ENCODE measurements around the gene PDE9A.

The PDE9A gene

DNA sequence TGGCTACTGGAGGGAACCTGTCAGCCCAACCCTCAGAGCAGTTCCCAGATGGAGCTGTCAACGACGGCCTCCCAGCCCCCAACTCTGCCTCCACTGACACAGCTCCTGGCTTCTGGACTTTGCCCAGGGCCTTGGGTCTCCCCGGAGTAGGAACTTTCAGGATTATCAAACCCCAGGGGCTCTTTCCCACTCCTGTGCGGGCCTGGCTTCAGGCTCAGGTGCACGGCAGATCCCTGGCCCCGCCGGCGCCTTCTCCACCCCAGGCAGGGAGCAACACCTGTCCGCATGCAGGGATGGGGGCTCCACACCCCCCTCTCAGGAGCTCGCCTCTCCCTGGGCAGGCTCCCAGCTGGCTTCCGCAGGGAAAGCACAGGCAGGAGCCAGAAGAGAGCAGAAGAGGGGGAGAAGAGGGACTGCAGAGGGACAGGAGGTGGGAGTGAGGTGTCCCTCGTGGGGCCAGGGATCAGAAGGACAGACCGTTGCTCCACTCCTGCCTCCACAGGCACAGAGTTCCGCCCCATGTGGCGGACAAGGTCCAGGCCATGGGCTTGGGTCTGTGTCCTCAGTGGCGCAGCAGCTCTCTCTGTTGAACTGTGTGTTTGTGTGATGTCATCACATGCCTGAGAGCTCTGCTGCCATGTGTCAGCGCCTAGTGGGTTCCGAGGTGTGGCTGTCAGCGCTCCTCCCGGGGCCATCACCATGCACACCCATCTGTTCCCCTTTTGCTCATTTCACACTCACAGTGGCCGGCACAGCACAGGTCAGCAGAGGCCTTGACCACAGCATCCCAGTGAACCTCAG lies 107.7 kb downstream of the PDE9A start:
- no peak for DNase-seq

DNA sequence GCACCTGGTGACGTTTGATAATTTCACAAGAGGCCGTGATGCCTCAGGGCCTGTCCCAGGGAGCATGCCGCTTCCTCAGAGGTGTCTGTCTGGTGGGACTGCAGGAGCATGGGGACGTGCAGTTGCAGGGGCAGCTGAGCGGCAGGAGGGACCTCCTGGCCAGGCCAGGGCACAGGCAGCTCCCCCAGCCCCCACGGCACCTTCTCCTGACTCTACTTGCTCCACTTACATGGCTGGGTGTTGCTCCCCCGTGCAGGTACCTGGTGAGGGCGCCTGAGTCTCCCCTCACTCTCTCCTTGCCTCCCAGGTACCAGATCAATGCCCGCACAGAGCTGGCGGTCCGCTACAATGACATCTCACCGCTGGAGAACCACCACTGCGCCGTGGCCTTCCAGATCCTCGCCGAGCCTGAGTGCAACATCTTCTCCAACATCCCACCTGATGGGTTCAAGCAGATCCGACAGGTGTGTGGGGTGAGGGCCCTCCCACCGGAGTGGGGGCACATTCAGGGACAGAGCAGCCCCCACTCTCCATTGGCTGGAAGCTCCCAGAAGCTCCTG lies 108.4 kb downstream of the PDE9A start:
- no peak for DNase-seq

GRCh38 chr21:42763581-42764442 lies 110.4 kb downstream of the PDE9A start:
- no peak for DNase-seq

DNA sequence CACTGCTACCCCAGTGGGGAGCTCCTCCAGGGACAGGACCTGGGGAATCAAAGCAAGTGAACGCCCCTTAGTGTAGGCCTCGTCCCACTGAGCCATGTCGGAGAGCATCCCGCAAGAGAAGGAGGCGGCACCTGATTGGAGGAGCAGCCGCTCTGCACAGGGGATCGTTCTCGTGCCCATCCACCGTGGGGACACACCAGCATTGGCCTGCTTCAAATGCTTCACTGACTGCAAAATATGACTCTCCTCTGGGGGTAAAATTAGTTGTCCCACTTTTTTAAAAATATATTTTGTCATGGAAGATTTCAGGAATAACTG lies 111.0 kb downstream of the PDE9A start:
- no peak for DNase-seq

DNA sequence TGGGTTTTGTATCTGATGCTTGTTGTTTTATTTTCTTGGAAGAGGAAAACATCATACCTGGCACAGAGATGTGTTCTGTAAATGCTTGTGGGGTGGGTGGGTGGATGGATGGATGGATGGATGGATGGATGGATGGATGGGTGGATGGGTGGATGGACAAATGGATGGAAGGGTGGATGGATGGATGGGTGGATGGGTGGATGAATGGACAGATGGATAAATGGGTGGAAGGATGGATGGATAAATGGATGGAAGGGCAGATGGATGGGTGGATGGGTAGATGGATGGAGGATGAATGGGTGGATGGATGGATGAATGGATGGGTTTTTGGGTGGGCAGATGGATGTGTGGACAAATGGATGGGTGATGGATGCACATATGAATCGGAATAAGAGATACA lies 111.5 kb downstream of the PDE9A start:
- no peak for DNase-seq

DNA sequence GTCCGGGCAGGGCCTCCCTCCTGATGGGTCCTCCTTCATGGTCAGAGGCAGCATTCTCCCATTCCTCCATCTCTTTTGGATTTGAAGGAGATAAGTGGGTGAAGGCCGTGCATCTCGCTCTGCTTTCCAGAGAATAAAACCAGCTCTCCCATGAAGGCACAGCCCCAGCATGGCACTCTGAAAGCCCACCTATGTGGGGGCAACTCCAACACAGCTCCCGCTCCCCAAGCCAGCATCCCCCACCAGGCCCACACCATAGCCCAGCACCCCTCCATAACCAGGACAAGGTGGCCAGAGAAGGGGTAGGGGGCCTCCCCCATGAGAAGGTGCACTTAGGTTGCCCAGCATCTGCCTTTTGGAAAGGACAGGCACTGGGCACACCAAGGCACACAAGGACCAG lies 112.2 kb downstream of the PDE9A start:
- no peak for DNase-seq

- DNase-seq, result no peak
These were observed 113.5 kb downstream of the PDE9A start for GRCh38 chr21:42766739-42767560.

- DNase-seq, result no peak
These were observed 114.1 kb downstream of the PDE9A start for GRCh38 chr21:42767561-42767835.

- no peak for DNase-seq
These were observed 115.1 kb downstream of the PDE9A start for GRCh38 chr21:42768324-42769121.

GRCh38 chr21:42769183-42769819 lies 115.9 kb downstream of the PDE9A start:
- DNase-seq, result no peak

DNA sequence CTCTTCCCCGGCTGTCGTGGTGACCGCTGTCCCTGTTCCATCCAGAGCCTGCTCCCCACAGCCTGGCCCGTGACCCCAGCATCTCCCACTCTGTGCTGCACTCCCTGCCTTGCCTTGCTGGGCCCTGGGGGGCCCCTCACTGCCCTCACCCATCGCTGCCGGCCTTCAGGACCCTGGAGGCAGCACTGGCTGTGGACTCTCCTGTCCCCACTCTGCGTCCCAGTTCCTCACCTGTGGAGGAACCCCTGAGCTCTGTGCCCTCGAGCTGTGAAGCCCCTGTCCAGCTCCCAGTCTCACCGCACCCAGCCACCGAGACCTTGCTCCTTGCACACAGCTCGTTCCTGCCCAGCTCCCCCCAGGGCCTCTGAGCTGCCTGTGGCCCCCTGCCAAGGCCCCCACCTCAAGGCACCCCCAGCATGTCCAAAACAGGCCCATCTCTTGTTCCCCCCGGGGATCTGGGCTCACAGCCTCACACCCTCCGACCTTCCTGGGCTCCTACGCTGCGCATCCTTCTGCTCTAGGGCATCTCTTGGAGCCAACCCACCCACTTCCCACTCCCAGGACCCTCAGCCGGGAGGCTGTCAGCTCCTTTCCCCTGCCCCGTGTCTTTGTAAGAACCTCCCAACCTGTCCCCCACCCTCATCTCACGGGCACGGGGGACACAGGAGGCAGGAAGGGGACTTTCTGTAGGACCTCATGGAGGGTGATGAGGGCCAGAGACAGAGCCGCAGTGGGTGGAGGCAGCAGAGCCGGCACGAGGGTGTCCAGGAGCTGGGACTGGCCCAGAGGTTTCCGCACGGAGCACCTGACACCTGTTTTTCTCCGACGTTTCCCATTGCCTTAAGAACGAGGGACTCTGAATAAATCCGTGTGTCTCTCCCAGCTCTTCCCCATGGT lies 116.6 kb downstream of the PDE9A start:
- DNase-seq, result no peak

- DNase-seq, result no peak
These were observed 117.5 kb downstream of the PDE9A start for GRCh38 chr21:42770717-42771502.

- no peak for DNase-seq
These were observed 118.0 kb downstream of the PDE9A start for GRCh38 chr21:42771503-42771805.

DNA sequence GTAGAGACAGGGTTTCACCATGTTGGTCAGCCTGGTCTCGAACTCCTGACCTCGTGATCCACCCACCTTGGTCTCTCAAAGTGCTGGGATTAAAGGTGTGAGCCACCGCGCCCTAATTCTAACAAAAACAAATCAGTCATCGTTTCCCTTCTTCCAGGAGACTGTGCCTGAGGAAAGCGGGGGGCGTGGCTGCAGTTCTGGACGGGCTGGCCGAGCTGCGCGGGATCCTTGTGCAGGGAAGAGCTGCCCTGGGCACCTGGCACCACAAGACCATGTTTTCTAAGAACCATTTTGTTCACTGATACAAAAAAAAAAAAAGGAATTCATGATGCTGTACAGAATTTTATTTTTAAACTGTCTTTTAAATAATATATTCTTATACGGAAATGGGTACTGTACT lies 121.7 kb downstream of the PDE9A start:
- DNase-seq, result no peak

- no peak for DNase-seq
These were observed 122.5 kb downstream of the PDE9A start for GRCh38 chr21:42775891-42776290.

- DNase-seq, result no peak
These were observed 123.8 kb downstream of the PDE9A start for GRCh38 chr21:42777064-42777756.

GRCh38 chr21:42777757-42778344 lies 124.4 kb downstream of the PDE9A start:
- DNase-seq, result no peak

DNA sequence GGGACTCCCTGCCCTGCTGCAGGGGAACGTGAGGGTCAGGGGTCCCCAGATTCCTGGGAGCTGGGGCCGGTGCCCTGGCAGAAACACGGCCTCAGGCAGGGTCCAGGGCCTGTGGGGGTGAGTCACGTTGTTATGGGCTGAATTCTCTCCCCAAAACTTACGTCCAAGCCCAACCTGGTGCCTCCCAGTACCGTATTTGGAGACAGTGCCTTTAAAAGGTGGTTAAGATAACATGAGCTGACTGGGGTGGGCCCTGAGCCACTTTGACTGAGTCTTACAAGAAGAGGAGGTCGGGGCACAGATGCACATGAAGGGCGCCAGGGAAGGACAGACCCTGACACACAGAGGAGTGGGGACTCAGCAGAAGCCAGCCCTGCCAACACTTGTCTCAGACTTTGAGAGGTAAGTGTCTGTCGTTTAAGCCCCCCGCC lies 126.0 kb downstream of the PDE9A start:
- DNase-seq, result no peak

DNA sequence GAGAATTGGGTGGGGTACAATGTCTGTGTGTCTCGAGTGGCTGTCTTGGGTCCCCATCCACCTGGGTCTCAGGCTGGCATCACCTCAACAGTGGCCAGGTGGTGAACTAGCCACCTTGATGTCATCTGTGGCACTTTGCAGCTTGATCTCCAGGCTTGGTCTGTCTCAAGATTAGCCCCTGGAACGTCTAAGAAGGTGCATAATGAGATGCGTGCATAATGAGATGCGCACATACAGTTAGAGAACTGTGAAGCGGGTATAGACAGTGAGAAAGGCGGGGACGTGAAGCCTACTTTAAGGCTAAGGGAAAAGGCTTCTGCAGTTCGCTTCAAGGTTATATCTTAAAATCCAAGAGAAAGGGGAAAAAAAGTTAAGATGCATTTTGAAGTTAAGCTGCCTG lies 127.2 kb downstream of the PDE9A start:
- no peak for DNase-seq
